Peyer's patch (tissue), 4 donors: ENCODE measurements around the gene TTLL10. TPM values are rescaled to one million over a fixed set of nuclear protein-coding genes. Genes with fewer than 3 reads are reported as not detected.

Experiments used
- DNase-seq, 3 donors: peaks; one replicate each; pipeline ENCODE4 v3.0.0-alpha.2; 2017 to 2019
- H3K27ac ChIP-seq, 4 donors: fragments of 200-600 bp; sonication (generic); one replicate each; pipeline ENCODE4 v1.5.1; 2016 to 2019
- H3K27me3 ChIP-seq, 2 donors: fragments of 200-600 bp; sonication (generic); one replicate each; pipeline ENCODE4 v1.5.1; 2019
- H3K36me3 ChIP-seq, 3 donors: fragments of 200-600 bp; sonication (generic); one replicate each; pipeline ENCODE4 v1.5.1; 2016 to 2019
- H3K4me1 ChIP-seq, 4 donors: fragments of 200-600 bp; sonication (generic); one replicate each; pipeline ENCODE4 v1.5.1; 2016 to 2019
- H3K4me3 ChIP-seq, 4 donors: fragments of 200-600 bp; sonication (generic); 1 replicate in 3 of 4; 2 replicates in 1 of 4; pipeline ENCODE4 v1.5.1; 2016 to 2019; ENCODE audit warnings: mild to moderate bottlenecking in 1 of 4
- H3K9me3 ChIP-seq, 4 donors: fragments of 200-600 bp; sonication (generic); one replicate each; pipeline ENCODE4 v1.5.1; 2016 to 2019; ENCODE audit warnings: mild to moderate bottlenecking in 1 of 4
- POLR2A ChIP-seq, 2 donors: fragments of 450-650 bp; IDR thresholded peaks; one replicate each; pipeline ENCODE4 v1.5.1; 2017; ENCODE audit warnings: antibody characterized with exemption in 2 of 2, mild to moderate bottlenecking in 2 of 2, moderate library complexity in 2 of 2
- total RNA-seq, 4 donors: library from RNA; depleted of rRNA; stranded (reverse); fragments of >200 nt; gene quantifications; one replicate each; pipeline ENCODE4 v1.1.0, GENCODE V29; 2016
- TF ChIP-seq, protein P1 (sequence below), 6 experiments: fragments of 450-650 bp in 4 of 6; fragments of 200-600 bp in 2 of 6; sonication (generic) in 1 of 6; IDR thresholded peaks; one replicate each; pipeline ENCODE4 v1.5.1; 2017 to 2019; ENCODE audit warnings: antibody characterized with exemption in 6 of 6, mild to moderate bottlenecking in 3 of 6, moderate library complexity in 1 of 6

Gene TTLL10
- total RNA-seq, 4 donors from 2014 or later, result 1.6 to 3.6 (median 1.8) TPM; not detected in 1

DNA sequence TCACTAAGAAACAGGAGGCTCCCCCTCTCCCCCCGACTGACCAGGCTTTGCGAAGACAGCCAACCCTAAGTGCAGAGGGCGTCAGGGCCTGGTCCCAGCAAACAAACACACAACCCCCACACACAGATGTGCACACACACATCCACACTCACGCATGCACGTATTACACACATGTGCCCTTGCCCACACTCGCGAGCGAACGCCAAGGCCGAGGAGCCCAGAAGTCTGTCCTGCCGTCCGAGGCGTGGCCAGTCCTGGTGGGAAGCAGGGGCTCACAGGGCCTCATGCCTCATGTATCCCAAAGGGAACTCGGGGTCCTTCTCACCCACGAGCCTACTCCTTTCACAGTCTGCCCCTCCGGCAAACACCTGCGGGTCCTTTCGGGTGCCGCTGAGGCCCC is 56.1 kb downstream of the TTLL10 start:
- H3K9me3 ChIP-seq, result no peaks in the 10 kb centered on the region
- peaks cover 3 to 30% (median 17%) of the 10 kb centered on the region in 4 donors for H3K4me1 ChIP-seq
- TF ChIP-seq, protein P1, sequence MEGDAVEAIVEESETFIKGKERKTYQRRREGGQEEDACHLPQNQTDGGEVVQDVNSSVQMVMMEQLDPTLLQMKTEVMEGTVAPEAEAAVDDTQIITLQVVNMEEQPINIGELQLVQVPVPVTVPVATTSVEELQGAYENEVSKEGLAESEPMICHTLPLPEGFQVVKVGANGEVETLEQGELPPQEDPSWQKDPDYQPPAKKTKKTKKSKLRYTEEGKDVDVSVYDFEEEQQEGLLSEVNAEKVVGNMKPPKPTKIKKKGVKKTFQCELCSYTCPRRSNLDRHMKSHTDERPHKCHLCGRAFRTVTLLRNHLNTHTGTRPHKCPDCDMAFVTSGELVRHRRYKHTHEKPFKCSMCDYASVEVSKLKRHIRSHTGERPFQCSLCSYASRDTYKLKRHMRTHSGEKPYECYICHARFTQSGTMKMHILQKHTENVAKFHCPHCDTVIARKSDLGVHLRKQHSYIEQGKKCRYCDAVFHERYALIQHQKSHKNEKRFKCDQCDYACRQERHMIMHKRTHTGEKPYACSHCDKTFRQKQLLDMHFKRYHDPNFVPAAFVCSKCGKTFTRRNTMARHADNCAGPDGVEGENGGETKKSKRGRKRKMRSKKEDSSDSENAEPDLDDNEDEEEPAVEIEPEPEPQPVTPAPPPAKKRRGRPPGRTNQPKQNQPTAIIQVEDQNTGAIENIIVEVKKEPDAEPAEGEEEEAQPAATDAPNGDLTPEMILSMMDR (IDR thresholded peaks at IDR 0.05), result no peak
- TF ChIP-seq POLR2A (IDR thresholded peaks at IDR 0.05), result no peak
- no peak overlapping the region for H3K27ac ChIP-seq
- no peaks in the 10 kb centered on the region for H3K27me3 ChIP-seq
- peak overlapping the region in 1 of 4 donors; percentile 96 for H3K4me3 ChIP-seq
- peaks cover 0 to 48% (median 0%) of the 10 kb centered on the region in 3 donors for H3K36me3 ChIP-seq
- DNase-seq, result no peak

DNA sequence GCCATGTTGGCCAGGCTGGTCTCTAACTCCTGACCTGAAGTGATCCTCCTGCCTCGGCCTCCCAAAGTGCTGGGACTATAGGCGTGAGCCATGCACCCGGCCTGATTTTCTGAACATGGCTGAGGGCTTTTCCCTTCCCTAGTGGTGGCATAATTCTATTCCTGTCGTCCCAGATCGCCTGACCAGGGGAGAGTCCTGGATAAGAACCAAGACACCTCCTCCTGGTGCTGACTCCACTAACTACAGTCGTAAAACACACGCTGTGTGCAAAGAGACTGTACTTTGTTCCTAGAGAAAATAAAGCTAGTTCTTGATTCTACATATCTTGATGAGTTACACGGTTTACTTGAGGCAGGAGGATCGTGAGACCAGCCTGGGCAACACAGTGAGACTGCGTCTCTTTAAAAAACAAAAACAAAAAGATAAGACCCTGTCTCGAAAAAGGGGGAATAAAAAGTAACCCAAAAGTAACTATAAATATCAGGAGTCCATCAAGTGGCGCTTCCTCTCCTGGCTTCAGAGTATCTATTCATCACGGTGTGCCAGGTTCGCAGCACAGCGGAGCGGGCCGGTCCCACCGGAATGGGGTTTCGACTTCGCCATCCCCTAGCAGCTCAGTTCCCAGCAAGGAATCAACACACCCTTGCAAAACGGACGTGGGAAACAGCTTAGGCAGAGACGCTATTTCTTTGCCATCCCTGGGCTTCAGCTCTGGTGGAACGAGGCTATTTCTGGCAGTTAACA is 57.1 kb downstream of the TTLL10 start:
- TF ChIP-seq POLR2A (IDR thresholded peaks at IDR 0.05), result peak; percentile 65 to 73
- TF ChIP-seq, protein P1 (IDR thresholded peaks at IDR 0.05), result peak in 4 of 6 experiments; percentile 21 to 74 (median 68)
- no peaks in the 10 kb centered on the region for H3K27me3 ChIP-seq
- no peaks in the 10 kb centered on the region for H3K9me3 ChIP-seq
- DNase-seq, result no peak
- H3K4me1 ChIP-seq, result peaks cover 3 to 30% (median 17%) of the 10 kb centered on the region in 4 donors
- H3K27ac ChIP-seq, result peak overlapping the region; percentile 95 to 98 (median 97)
- H3K36me3 ChIP-seq, result peaks cover 0 to 38% (median 0%) of the 10 kb centered on the region in 3 donors
- peak overlapping the region; percentile 88 to 100 (median 96) for H3K4me3 ChIP-seq

DNA sequence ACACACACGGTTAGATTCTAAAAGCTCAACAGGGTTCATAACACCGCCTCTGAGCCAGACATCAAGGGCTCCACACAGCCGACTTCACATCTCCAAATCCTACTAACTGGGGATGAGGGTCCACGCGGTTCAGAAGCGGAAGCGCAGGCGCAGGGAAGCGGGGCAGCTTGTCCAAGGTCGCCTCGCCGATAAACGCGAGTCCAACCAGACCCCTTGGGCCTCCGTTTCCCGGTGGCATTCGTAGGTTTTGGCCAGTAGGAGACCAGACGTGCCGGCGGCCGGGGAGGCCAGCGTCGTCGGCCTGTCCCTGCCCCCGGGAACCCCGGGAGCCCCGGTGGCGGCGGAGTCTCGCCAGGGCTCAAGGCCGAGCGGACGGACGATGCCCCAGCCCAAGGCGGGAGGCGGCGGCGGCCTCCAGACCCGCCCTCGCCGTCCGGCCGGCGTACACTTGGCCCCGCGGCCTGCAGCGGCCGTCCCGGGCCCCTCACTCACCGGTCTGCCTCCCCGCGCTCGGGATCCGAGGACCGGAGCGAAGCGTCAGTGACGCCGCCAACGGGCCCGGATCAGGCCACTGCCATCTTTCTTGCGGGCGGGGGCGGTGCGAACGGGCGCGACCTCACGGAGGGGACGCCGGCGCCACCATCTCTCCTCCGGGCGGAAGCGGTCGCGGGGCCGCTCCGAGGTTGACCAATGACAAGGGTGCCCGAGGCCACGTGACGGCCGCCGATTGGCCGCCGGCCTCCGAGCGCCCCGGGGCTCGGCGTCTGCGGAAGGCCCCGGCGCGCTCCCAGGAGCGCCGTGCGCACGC is 57.9 kb downstream of the TTLL10 start, which contains the start of gene SDF4:
Gene SDF4 (minus strand): TSS at position 602 of the 808 bp plus-strand sequence. CDS start 3,229 bp downstream, outside the sequence.
- TF ChIP-seq, protein P1 (IDR thresholded peaks at IDR 0.05), result no peak
- TF ChIP-seq POLR2A (IDR thresholded peaks at IDR 0.05), result peak; percentile 44 to 77
- Histone ChIP-seq H3K4me1 (peaks cover 3 to 30% (median 17%) of the 10 kb centered on the region in 4 donors), H3K27ac (peak within 1 kb of the TSS; percentile 95 to 98 (median 97)), H3K4me3 (peak within 1 kb of the TSS; percentile 88 to 100 (median 96)), H3K27me3 (no peaks in the 10 kb centered on the region), H3K36me3 (peaks cover 0 to 30% (median 0%) of the 10 kb centered on the region in 3 donors), H3K9me3 (no peaks in the 10 kb centered on the region)
- DNase-seq, result peak; percentile 95 to 98 (median 98)

DNA sequence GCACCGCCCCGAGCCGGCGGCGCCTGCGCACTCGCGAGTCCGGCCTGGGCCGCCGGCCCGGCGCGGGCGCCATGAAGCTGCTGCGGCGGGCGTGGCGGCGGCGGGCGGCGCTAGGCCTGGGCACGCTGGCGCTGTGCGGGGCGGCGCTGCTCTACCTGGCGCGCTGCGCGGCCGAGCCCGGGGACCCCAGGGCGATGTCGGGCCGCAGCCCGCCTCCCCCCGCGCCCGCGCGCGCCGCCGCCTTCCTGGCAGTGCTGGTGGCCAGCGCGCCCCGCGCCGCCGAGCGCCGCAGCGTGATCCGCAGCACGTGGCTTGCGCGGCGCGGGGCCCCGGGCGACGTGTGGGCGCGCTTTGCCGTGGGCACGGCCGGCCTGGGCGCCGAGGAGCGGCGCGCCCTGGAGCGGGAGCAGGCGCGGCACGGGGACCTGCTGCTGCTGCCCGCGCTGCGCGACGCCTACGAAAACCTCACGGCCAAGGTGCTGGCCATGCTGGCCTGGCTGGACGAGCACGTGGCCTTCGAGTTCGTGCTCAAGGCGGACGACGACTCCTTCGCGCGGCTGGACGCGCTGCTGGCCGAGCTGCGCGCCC is 58.6 kb downstream of the TTLL10 start, which contains the start of gene B3GALT6:
Gene B3GALT6 (plus strand): TSS at position 30 of the 588 bp plus-strand sequence. CDS start 42 bp downstream, at position 72.
- Histone ChIP-seq H3K4me1 (peaks cover 3 to 36% (median 17%) of the 10 kb centered on the region in 4 donors), H3K27me3 (no peaks in the 10 kb centered on the region), H3K27ac (peak within 1 kb of the TSS; percentile 95 to 98 (median 97)), H3K9me3 (no peaks in the 10 kb centered on the region), H3K4me3 (peak within 1 kb of the TSS; percentile 88 to 100 (median 96)), H3K36me3 (peaks cover 0 to 23% (median 0%) of the 10 kb centered on the region in 3 donors)
- DNase-seq, result no peak
- TF ChIP-seq, protein P1 (IDR thresholded peaks at IDR 0.05), result peak in 1 of 6 experiments; percentile 22
- TF ChIP-seq POLR2A (IDR thresholded peaks at IDR 0.05), result peak in 1 of 2 donors; percentile 46
